Fibroblast of the conjunctiva (primary cell): Measurements from ENCODE around the gene TM2D1.

Source experiments
- DNase-seq: peaks from one replicate; pipeline ENCODE4 v3.0.0-alpha.2; 2010; ENCODE audit warnings: low read depth

TM2D1 gene

GRCh38 chr1:61644303-61644702 lies 80.6 kb downstream of the TM2D1 start:
- no peak for DNase-seq

DNA sequence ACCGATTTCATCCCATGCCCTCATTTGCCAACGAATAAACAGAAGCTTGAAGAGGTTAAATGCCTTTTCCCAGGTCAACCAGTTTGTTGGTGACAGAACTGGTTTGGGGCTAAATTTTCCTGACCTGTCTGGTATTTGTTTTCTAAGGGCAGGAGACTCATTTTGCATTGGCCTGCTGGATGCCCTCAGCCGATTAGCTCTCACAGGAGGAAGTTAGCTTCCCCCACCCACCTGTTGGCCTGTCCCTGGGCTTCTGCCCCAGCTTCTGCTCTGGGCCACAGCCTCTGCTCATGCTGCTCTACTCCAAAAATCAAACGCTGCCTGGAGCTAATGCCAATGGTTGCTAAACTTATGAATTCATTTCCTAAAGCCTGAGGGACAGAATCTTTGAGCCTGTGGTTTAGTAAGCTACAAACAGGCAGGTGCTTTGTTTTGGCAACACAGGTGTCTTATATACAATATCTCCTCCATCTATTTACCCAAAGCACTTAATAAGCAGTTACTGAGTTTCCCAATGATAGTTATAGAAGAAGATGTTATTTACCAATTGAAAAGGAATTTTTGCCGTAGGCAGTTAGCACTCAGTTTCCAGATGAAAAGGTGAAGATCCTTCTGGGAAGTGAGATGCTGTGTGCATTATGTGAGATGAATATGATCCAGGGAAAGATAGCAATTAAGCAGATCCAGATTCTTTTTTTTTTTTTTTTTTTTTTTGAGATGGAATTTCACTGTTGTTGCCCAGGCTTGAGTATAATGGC lies 82.3 kb downstream of the TM2D1 start:
- no peak for DNase-seq

- DNase-seq = peak; percentile 82
These were observed 83.2 kb downstream of the TM2D1 start for GRCh38 chr1:61641578-61642336.

- no peak for DNase-seq
These were observed 84.1 kb downstream of the TM2D1 start for GRCh38 chr1:61640531-61641530.

DNA sequence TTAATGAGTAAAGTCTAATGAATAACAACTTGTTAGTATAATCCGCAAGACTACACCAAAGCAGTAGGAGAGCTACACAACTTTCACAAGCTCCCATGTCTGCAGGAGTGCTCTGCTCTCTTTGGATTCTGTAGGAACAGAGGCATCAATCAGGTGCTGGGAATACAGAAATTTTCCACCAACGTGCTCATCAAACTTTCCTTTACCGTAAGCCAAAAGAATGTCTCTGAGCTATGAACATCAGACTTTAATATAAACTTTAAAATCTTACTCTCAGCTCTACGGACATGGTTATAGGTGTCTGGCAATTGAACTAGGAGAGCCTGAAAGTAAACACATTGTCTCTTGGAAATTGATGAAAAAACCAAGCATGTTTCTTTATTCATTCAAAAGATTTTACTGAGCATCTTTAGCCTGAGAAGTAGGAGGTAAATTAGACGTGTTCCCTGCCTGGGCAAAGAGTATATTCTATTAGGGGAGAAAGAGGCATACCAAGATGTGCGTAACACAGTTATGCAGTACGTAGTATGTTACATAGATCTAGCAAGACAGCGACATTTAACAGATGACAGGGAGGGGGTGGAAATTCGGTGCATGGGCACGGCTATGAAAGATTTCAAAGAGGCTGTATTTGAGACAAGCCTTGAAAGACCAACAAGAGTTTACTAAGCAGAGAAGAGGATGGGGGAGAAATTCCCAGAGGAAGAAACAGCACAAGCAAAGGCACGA lies 85.2 kb downstream of the TM2D1 start:
- no peak for DNase-seq

- no peak for DNase-seq
These were observed 85.9 kb downstream of the TM2D1 start for GRCh38 chr1:61638911-61639605.

- peak; percentile 98 for DNase-seq
These were observed 86.6 kb downstream of the TM2D1 start for GRCh38 chr1:61638296-61638695.

GRCh38 chr1:61637470-61637869 lies 87.5 kb downstream of the TM2D1 start:
- DNase-seq = no peak

DNA sequence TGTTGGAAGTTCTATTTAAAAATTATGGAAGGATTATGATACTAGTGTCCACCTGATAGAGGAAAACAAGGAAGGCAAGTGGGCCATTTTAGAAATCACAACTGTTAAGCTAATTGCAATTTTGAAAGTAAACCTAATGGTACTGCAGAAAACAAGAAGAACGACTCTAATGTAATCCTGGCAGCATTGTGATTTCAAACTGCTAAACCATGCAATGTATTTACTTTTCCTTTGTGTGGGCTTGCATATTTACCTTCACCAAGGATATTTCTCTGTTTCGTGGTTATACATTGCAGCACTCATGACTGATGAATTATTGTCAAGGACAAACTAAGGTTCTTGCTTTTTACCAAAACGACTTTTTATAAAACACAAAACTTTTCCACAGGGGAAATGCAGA lies 88.1 kb downstream of the TM2D1 start:
- no peak for DNase-seq

- no peak for DNase-seq
These were observed 88.6 kb downstream of the TM2D1 start for GRCh38 chr1:61636376-61636775.

DNA sequence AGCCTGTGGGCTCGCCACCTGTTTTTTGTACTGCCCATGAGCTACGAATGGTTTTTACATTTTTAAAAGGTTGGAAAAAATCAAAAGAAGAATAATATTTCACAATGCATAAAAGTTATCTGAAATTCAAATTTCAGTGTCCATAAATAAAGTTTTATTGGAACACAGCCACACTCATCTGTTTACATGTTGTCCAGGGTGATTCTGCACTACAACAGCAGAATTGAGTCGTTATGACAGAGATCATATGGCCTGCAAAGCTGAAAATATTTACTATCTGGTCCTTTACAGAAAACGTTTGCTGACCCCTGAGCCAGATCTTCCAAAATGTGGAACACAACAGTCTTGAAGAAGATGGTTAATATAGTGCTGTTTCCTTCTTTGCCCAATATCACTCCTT lies 89.4 kb downstream of the TM2D1 start:
- no peak for DNase-seq

DNA sequence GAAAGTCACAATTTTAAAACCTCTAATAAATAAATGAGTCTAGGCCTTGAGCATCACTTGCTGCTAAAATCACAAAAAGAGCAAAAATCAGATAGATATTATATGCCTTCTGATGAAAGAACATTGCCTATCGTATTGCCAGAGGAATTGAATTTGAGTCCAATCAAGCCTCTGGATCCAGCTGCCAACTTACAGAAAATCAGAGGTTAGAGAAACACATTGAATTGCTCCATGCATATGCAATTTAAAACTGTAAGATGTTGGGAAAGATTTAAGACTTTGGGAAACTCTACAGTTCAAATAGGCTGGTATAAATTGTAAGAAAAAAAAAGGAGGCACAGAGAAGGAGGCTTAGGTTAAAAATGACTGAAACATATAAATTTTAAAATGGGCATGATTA lies 93.5 kb downstream of the TM2D1 start:
- no peak for DNase-seq
